ENCODE data around the gene SSMEM1. TPM values are rescaled to one million over a fixed set of nuclear protein-coding genes. Genes with fewer than 3 reads are reported as not detected.

SSMEM1 gene
- total and polyA plus RNA-seq, 9 of the 15 experiments (the other 6 are each of a cell fraction or from before 2014, with no cell fraction given), result 0.10 to 0.28 (median 0.18) TPM; not detected in 4

DNA sequence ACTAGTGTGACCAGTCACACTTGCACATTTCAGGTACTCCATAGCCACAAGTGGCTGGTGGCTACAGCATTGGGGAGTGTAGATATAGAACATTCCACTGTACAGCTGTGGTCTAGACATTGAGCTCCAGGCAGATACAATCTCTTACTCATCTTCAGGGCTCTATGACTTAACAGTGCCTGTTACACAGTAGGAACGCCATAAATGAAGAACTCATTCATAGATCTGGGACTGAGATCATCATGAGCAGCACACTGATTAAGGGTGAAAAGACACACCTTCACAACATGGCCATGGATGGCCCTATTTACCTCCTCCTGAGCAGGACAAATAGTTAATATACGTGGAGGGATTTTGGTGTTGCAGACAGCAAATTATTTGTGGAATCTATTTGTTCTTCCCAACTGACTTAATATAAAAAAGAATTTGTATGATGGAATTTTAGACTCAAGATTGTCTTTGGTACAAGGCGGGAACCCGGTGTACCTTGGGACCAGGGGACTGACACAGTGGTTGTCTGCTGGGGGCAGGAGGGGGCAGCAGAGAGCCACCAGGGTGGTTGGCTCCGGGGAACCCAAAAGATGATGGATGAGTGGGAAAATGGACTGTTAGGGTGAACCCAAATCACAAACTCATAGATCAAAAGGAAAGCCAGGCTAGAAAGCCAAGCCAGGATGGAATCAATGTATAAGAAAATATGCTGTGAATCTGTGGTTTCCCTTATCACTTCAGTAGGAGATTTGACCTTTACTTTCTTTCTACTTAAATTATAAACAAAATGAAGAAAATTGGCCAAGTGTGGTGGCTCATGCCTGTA lies 34.7 kb downstream of the SSMEM1 start (continued):
- TF ChIP-seq, protein P1, sequence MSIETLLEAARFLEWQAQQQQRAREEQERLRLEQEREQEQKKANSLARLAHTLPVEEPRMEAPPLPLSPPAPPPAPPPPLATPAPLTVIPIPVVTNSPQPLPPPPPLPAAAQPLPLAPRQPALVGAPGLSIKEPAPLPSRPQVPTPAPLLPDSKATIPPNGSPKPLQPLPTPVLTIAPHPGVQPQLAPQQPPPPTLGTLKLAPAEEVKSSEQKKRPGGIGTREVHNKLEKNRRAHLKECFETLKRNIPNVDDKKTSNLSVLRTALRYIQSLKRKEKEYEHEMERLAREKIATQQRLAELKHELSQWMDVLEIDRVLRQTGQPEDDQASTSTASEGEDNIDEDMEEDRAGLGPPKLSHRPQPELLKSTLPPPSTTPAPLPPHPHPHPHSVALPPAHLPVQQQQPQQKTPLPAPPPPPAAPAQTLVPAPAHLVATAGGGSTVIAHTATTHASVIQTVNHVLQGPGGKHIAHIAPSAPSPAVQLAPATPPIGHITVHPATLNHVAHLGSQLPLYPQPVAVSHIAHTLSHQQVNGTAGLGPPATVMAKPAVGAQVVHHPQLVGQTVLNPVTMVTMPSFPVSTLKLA (conservative IDR thresholded peaks at IDR 0.05), result 0 out of 4 replicates have a peak, but pooled peaks of 1 of the 2 experiments have one; percentile 40
- TF ChIP-seq GABPA (tag; conservative IDR thresholded peaks at IDR 0.05; ENCODE audit: low read depth) (no peak), ZNF354B (CRISPR knock-in tag; IDR thresholded peaks at IDR 0.05) (no peak), CREB1 (IDR thresholded peaks at IDR 0.05) (peak; percentile 78), CREB1 (CRISPR knock-in tag; IDR thresholded peaks at IDR 0.05) (peak; percentile 86), HMGN3 (IDR thresholded peaks at IDR 0.05; ENCODE audit: borderline replicate concordance, extremely low read depth, insufficient read length, low read depth, low read length) (no peak), POLR2G (IDR thresholded peaks at IDR 0.05; ENCODE audit: low read depth, low read length) (no peak), TCF7 (IDR thresholded peaks at IDR 0.05; ENCODE audit: borderline replicate concordance) (no peak), TRIM24 (IDR thresholded peaks at IDR 0.05) (peak; percentile 27 to 78; a peak in 2 of 4 replicates), TAL1 (IDR thresholded peaks at IDR 0.05) (0 out of 2 replicates have a peak, but pooled peaks have one; percentile 23), CCAR2 (IDR thresholded peaks at IDR 0.05; ENCODE audit: low read depth, low read length) (no peak), ESRRB (CRISPR knock-in tag; IDR thresholded peaks at IDR 0.05; ENCODE audit: borderline replicate concordance) (no peak), SAFB (IDR thresholded peaks at IDR 0.05; ENCODE audit: borderline replicate concordance, low read depth, low read length) (no peak), BACH1 (tag; IDR thresholded peaks at IDR 0.05) (peak; percentile 57; the same call in 1 of the 2 replicates), CHD4 (IDR thresholded peaks at IDR 0.05; ENCODE audit: insufficient read depth, insufficient replicate concordance, low read depth, low read length, poor library complexity, severe bottlenecking) (peak; percentile 25), MTF1 (CRISPR knock-in tag; IDR thresholded peaks at IDR 0.05; ENCODE audit: borderline replicate concordance) (no peak), ZNF707 (CRISPR knock-in tag; conservative IDR thresholded peaks at IDR 0.05) (no peak)
- TF ChIP-seq, protein P2, sequence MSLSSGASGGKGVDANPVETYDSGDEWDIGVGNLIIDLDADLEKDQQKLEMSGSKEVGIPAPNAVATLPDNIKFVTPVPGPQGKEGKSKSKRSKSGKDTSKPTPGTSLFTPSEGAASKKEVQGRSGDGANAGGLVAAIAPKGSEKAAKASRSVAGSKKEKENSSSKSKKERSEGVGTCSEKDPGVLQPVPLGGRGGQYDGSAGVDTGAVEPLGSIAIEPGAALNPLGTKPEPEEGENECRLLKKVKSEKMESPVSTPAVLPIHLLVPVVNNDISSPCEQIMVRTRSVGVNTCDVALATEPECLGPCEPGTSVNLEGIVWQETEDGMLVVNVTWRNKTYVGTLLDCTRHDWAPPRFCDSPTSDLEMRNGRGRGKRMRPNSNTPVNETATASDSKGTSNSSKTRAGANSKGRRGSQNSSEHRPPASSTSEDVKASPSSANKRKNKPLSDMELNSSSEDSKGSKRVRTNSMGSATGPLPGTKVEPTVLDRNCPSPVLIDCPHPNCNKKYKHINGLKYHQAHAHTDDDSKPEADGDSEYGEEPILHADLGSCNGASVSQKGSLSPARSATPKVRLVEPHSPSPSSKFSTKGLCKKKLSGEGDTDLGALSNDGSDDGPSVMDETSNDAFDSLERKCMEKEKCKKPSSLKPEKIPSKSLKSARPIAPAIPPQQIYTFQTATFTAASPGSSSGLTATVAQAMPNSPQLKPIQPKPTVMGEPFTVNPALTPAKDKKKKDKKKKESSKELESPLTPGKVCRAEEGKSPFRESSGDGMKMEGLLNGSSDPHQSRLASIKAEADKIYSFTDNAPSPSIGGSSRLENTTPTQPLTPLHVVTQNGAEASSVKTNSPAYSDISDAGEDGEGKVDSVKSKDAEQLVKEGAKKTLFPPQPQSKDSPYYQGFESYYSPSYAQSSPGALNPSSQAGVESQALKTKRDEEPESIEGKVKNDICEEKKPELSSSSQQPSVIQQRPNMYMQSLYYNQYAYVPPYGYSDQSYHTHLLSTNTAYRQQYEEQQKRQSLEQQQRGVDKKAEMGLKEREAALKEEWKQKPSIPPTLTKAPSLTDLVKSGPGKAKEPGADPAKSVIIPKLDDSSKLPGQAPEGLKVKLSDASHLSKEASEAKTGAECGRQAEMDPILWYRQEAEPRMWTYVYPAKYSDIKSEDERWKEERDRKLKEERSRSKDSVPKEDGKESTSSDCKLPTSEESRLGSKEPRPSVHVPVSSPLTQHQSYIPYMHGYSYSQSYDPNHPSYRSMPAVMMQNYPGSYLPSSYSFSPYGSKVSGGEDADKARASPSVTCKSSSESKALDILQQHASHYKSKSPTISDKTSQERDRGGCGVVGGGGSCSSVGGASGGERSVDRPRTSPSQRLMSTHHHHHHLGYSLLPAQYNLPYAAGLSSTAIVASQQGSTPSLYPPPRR (CRISPR knock-in tag; IDR thresholded peaks at IDR 0.05; ENCODE audit: borderline replicate concordance), result no peak
- TF ChIP-seq, protein P3, sequence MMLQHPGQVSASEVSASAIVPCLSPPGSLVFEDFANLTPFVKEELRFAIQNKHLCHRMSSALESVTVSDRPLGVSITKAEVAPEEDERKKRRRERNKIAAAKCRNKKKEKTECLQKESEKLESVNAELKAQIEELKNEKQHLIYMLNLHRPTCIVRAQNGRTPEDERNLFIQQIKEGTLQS (IDR thresholded peaks at IDR 0.05), result peak; percentile 94
- TF ChIP-seq, protein P3 (CRISPR knock-in tag; conservative IDR thresholded peaks at IDR 0.05), result peak; percentile 72; the same call in 1 of the 2 replicates
